Mucosa of stomach (tissue), 1 donor: ENCODE measurements around the gene SBDS.

Source experiments
- H3K27me3 ChIP-seq: one replicate; pipeline ENCODE4 v1.7.0; 2013; ENCODE audit warnings: mild to moderate bottlenecking, low read length; ENCODE audit not compliant: control insufficient read depth, insufficient read depth
- H3K36me3 ChIP-seq: one replicate; pipeline ENCODE4 v1.7.0; 2013; ENCODE audit warnings: low read length; ENCODE audit not compliant: control insufficient read depth, insufficient read depth
- H3K4me1 ChIP-seq: one replicate; pipeline ENCODE4 v1.7.0; 2013; ENCODE audit warnings: mild to moderate bottlenecking, low read length; ENCODE audit not compliant: control insufficient read depth, insufficient read depth
- H3K4me3 ChIP-seq: one replicate; pipeline ENCODE4 v1.7.0; 2013; ENCODE audit warnings: low read length
- H3K9ac ChIP-seq: one replicate; pipeline ENCODE4 v1.7.0; 2013; ENCODE audit warnings: mild to moderate bottlenecking, low read length, moderate library complexity
- H3K9me3 ChIP-seq: one replicate; pipeline ENCODE4 v1.7.0; 2013; ENCODE audit warnings: mild to moderate bottlenecking, low read length, moderate library complexity; ENCODE audit not compliant: control insufficient read depth
- donor health status: Pancreatic carcinoma.

SBDS gene

DNA sequence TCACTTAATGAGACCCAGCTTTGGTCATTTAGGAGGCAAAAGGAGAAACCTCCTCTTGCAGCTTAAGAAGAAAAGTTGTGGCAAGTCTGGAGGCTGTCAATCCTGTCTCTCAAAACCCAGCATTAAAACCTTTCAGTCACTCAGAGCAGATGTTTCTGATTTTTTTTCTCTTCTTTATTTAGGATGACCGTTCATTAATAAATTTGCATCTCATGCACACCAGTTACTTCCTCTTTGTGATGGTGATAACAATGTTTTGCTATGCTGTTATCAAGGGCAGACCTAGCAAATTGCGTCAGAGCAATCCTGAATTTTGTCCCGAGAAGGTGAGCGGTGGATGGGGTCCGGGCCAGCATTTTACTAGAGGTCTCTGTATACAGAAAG is 42.4 kb downstream of the SBDS start:
- Histone ChIP-seq H3K4me1 (peaks cover 13% of the 10 kb centered on the region), H3K36me3 (peaks cover 8% of the 10 kb centered on the region), H3K9ac (no peak overlapping the region), H3K27me3 (no peaks in the 10 kb centered on the region), H3K9me3 (no peaks in the 10 kb centered on the region), H3K4me3 (no peak overlapping the region)

DNA sequence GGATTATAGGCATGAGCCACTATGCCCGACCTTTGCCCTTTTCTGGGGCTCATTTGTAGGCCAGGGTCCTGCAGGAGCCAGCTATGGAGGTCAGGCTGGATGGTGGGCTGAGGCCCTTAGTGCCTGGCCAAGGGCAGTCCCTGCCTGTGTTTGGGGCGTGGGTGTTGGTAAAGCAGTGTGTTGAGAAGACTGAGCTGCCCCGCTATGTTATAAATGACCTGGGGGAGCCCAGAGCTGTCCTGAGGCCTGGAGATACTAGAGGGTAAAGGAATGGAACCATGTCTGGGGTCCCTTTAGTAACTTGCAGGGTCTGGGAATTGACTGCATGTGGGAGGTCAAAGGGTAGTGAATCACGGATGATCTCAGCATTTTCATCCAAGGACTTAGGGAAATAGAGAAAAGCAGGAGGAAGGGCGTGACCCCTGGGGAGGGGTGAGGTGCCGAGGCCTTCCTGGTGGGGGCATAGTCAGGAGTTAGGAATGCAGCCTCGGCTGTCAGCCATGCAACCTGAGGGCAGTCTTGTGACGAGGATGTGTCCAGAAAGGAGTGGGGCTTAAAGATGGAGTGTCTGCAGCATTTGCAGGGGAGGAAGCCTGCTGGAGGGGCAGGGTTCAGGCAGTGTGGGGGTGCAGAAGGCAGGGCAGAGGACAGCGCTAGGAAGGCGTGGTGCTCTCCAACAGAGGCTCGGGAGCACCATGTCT is 42.9 kb downstream of the SBDS start:
- H3K9ac ChIP-seq, result no peak overlapping the region
- peaks cover 8% of the 10 kb centered on the region for H3K36me3 ChIP-seq
- H3K4me3 ChIP-seq, result no peak overlapping the region
- no peaks in the 10 kb centered on the region for H3K9me3 ChIP-seq
- peaks cover 13% of the 10 kb centered on the region for H3K4me1 ChIP-seq
- no peaks in the 10 kb centered on the region for H3K27me3 ChIP-seq

DNA sequence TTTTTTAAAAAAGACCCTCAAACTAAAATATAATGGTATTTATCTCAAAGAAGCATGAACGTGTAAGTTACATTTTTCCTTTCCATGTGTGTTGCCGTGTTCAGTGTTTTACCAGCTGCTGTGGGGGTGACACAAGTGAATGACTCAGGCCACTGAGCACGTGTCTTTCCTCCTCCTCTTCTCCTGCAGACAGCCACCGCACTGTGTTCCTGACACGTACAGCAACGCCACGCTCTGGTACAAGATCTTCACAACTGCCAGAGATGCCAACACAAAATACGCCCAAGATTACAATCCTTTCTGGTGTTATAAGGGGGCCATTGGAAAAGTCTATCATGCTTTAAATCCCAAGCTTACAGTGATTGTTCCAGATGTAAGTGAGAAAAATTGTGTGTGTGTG is 44.6 kb downstream of the SBDS start:
- no peak overlapping the region for H3K4me3 ChIP-seq
- no peaks in the 10 kb centered on the region for H3K27me3 ChIP-seq
- H3K9ac ChIP-seq, result no peak overlapping the region
- peaks cover 8% of the 10 kb centered on the region for H3K36me3 ChIP-seq
- no peaks in the 10 kb centered on the region for H3K9me3 ChIP-seq
- H3K4me1 ChIP-seq, result peaks cover 21% of the 10 kb centered on the region

DNA sequence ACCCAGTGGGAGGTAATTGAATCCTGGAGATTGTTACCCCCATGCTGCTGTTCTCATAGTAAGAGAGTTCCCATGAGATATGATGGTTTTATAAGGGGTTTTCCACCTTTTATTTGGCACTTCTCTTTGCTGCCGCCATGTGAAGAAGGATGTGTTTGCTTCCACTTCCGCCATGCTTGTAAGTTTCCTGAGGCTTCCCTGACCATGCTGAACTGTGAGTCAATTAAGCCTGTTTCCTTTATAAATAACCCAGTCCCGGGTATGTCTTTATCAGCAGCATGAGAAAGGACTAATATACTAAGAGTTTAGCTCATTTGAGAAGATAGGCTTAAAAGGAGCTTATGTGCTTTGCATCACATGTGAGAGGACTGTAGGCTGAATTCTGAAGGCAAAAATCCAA is 45.1 kb downstream of the SBDS start:
- Histone ChIP-seq H3K4me1 (peaks cover 21% of the 10 kb centered on the region), H3K27me3 (no peaks in the 10 kb centered on the region), H3K9ac (no peak overlapping the region), H3K36me3 (peaks cover 8% of the 10 kb centered on the region), H3K4me3 (no peak overlapping the region), H3K9me3 (no peaks in the 10 kb centered on the region)

DNA sequence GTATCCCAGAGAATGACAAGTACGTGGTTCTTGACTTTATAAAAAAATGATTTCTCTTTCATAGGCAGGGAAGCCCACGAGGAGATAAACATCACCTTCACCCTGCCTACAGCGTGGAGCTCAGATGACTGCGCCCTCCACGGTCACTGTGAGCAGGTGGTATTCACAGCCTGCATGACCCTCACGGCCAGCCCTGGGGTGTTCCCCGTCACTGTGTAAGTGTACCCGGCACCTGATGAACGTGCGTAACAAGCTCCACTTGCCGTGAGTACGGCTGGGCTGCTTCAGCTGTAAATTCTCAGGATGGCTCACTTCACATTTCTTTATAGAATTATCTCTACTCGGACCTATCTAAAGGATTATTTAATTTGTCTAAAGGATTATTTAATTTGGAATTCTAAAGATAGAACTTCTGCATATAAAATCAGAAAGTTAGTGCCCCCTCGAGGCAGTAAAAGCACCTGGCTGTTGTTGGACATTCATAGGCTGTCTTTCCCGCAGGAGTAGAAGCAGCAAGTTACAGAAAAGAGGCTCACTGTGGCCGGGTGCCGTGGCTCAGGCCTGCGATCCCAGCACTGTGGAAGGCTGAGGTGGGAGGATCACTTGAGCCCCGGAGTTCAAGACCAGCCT is 46.8 kb downstream of the SBDS start:
- Histone ChIP-seq H3K9ac (no peak overlapping the region), H3K27me3 (no peaks in the 10 kb centered on the region), H3K36me3 (no peaks in the 10 kb centered on the region), H3K4me1 (peaks cover 21% of the 10 kb centered on the region), H3K4me3 (no peak overlapping the region), H3K9me3 (no peaks in the 10 kb centered on the region)

DNA sequence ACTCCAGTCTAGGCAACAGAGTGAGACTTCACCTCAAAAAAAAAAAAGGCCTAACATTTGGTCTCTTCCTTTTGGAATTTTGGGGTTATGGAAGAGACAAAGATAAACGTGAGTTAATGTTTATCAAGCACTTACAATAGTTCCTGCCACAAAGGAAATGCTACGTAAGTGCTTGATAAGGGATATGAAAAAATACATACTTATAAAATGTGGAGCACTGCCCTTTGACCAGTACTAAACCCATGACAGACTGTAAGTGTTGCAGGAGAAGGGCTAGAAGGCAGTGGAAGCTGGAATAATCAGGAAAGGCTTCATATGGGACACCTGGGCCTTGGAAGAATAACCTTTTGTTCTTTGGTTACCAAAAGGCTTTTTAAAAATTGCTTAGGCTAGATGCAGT is 48.8 kb downstream of the SBDS start:
- no peaks in the 10 kb centered on the region for H3K27me3 ChIP-seq
- no peaks in the 10 kb centered on the region for H3K36me3 ChIP-seq
- H3K4me3 ChIP-seq, result no peak overlapping the region
- H3K9me3 ChIP-seq, result no peaks in the 10 kb centered on the region
- no peak overlapping the region for H3K9ac ChIP-seq
- peaks cover 8% of the 10 kb centered on the region for H3K4me1 ChIP-seq

DNA sequence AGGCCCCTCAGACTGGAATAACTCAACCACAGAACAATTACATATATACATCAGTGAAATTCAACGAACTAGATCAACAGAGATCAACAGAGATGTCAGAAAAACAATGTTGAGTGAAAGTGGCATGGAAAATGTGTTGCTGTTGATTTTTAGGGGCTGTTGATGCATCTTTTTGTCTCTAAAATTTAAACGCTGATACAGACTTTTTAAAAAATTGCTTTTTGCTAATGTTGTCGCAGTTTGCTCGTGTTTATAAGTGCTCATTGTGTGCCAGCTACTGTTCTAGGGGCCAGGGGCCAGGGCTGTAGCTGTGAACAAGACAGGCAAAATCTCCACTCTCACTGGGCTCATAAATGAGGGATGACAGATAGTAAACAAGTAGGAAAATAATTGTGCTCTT is 56.1 kb downstream of the SBDS start:
- Histone ChIP-seq H3K9ac (no peak overlapping the region), H3K36me3 (no peaks in the 10 kb centered on the region), H3K9me3 (no peaks in the 10 kb centered on the region), H3K27me3 (no peaks in the 10 kb centered on the region), H3K4me1 (no peaks in the 10 kb centered on the region), H3K4me3 (no peak overlapping the region)

DNA sequence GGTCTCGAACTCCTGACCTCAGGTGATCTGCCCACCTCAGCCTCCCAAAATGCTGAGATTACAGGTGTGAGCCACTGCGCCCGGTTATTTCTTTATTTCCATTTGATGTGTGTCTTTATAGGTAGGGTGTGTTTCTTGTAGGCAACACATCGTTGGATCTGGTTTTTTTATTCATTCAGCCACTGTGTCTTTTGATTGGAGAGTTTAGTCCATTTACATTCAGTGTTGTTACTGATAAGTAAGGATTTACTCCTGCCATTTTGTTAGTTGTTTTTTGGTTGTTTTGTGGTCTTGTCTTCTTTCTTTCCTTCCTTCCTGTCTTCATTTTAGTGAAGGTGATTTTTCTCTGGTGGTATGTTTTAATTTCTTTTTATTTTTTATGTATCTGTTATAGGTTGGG is 57.4 kb downstream of the SBDS start:
- H3K27me3 ChIP-seq, result no peaks in the 10 kb centered on the region
- no peak overlapping the region for H3K9ac ChIP-seq
- no peak overlapping the region for H3K4me3 ChIP-seq
- no peaks in the 10 kb centered on the region for H3K4me1 ChIP-seq
- H3K36me3 ChIP-seq, result no peaks in the 10 kb centered on the region
- no peaks in the 10 kb centered on the region for H3K9me3 ChIP-seq
